IMR-90 (cell line): ENCODE results near the gene ARSJ. TPM values are rescaled to one million over a fixed set of nuclear protein-coding genes. Genes with fewer than 3 reads are reported as not detected.

Experiments used
- ATAC-seq: fragments of 200-7000 bp; cut with Tn5 transposase; 2 replicates; pipeline ENCODE4 v1.9.1; 2020; ENCODE audit warnings: low read depth, mild to moderate bottlenecking, moderate library complexity
- BruUV-seq: library from RNA; stranded (reverse); fragments of 400-500 nt; replicated peaks from 2 replicates; lab custom pipeline; 2021; lab: Mats Ljungman, UMichigan
- CTCF ChIA-PET: fragments of 300-600 bp; formaldehyde crosslinking; extraction: SDS; loops from one replicate; lab custom pipeline; 2021; ENCODE audit warnings: antibody characterized with exemption; lab: Yijun Ruan, JAX
- POLR2A ChIA-PET: fragments of 300-600 bp; sonication (Branson Sonifier 250); formaldehyde crosslinking; loops from one replicate; lab custom pipeline; 2022; ENCODE audit warnings: antibody characterized with exemption; ENCODE audit not compliant: unreplicated experiment; lab: Charles Lee
- DNase-seq: peaks from one replicate; pipeline ENCODE4 v3.0.0; 2013
- H2AFZ ChIP-seq: replicated peaks from 2 replicates; pipeline ENCODE3; 2013; ENCODE audit warnings: low read length, mild to moderate bottlenecking; ENCODE audit not compliant: poor library complexity
- H2AK5ac ChIP-seq: 2 replicates; pipeline ENCODE4 v1.6.1; 2013; ENCODE audit warnings: low read depth, low read length, inconsistent platforms
- H2AK9ac ChIP-seq: replicated peaks from 2 replicates; pipeline ENCODE3; 2013; ENCODE audit warnings: mild to moderate bottlenecking, low read depth, low read length, moderate library complexity; ENCODE audit not compliant: poor library complexity
- H2BK120ac ChIP-seq: 2 replicates; pipeline ENCODE4 v1.6.1; 2013; ENCODE audit warnings: low read depth, low read length, inconsistent platforms
- H2BK15ac ChIP-seq: 3 replicates; pipeline ENCODE4 v1.6.1; 2013; ENCODE audit warnings: low read depth, low read length, inconsistent platforms
- H2BK20ac ChIP-seq: 2 replicates; pipeline ENCODE4 v1.6.1; 2013; ENCODE audit warnings: low read depth, mild to moderate bottlenecking, inconsistent platforms, low read length, moderate library complexity
- H2BK5ac ChIP-seq: 2 replicates; pipeline ENCODE4 v1.6.1; 2013; ENCODE audit warnings: mild to moderate bottlenecking, low read depth, low read length, inconsistent platforms; ENCODE audit not compliant: poor library complexity, severe bottlenecking
- H3K14ac ChIP-seq: replicated peaks from 2 replicates; pipeline ENCODE4 v1.6.1; 2013; ENCODE audit warnings: low read depth, low read length, inconsistent platforms
- H3K18ac ChIP-seq: 2 replicates; pipeline ENCODE4 v1.6.1; 2013; ENCODE audit warnings: low read depth, low read length, control low read depth
- H3K23ac ChIP-seq: 2 replicates; pipeline ENCODE4 v1.6.1; 2013; ENCODE audit warnings: low read depth, low read length, inconsistent platforms
- H3K27ac ChIP-seq: 2 replicates; pipeline ENCODE4 v1.5.1; 2013; ENCODE audit warnings: mild to moderate bottlenecking, control low read depth, low read length; ENCODE audit not compliant: insufficient read depth
- H3K27me3 ChIP-seq: 2 replicates; pipeline ENCODE4 v1.6.1; 2013; ENCODE audit warnings: low read length; ENCODE audit not compliant: control insufficient read depth, insufficient read depth
- H3K36me3 ChIP-seq: 2 replicates; pipeline ENCODE4 v1.6.1; 2013; ENCODE audit warnings: low read length, mixed read lengths; ENCODE audit not compliant: control insufficient read depth, insufficient read depth
- H3K4ac ChIP-seq: 2 replicates; pipeline ENCODE4 v1.6.1; 2013; ENCODE audit warnings: low read depth, low read length, inconsistent platforms
- H3K4me1 ChIP-seq: 2 replicates; pipeline ENCODE4 v1.6.1; 2013; ENCODE audit warnings: low read length, mixed read lengths; ENCODE audit not compliant: control insufficient read depth, insufficient read depth
- H3K4me2 ChIP-seq: 2 replicates; pipeline ENCODE4 v1.6.1; 2013; ENCODE audit warnings: low read depth, mild to moderate bottlenecking, control low read depth, low read length, moderate library complexity
- H3K4me3 ChIP-seq: 2 replicates; pipeline ENCODE4 v1.5.1; 2013; ENCODE audit warnings: low read depth, mild to moderate bottlenecking, control low read depth, low read length, moderate library complexity; ENCODE audit not compliant: insufficient read depth
- H3K56ac ChIP-seq: 2 replicates; pipeline ENCODE4 v1.6.1; 2013; ENCODE audit warnings: low read length, inconsistent platforms; ENCODE audit not compliant: insufficient read depth; ENCODE audit errors: extremely low read depth
- H3K79me1 ChIP-seq, 2 experiments: 2 replicates each; pipeline ENCODE4 v1.6.1; 2013; ENCODE audit warnings: low read length in 2 of 2, inconsistent platforms in 1 of 2, low read depth in 1 of 2
- H3K9ac ChIP-seq: 2 replicates; pipeline ENCODE4 v1.6.1; 2013; ENCODE audit warnings: low read depth, low read length, control low read depth
- H3K9me1 ChIP-seq: 2 replicates; pipeline ENCODE4 v1.6.1; 2013; ENCODE audit warnings: low read length, inconsistent platforms; ENCODE audit not compliant: insufficient read depth
- H3K9me3 ChIP-seq: 2 replicates; pipeline ENCODE4 v1.6.1; 2013; ENCODE audit warnings: low read length; ENCODE audit not compliant: control insufficient read depth, insufficient read depth
- H4K20me1 ChIP-seq: 2 replicates; pipeline ENCODE4 v1.6.1; 2013; ENCODE audit warnings: low read length, inconsistent platforms; ENCODE audit not compliant: insufficient read depth
- H4K5ac ChIP-seq: 2 replicates; pipeline ENCODE4 v1.6.1; 2013; ENCODE audit warnings: mild to moderate bottlenecking, low read depth, low read length, control low read depth
- H4K8ac ChIP-seq, 2 experiments: 2 replicates each; pipeline ENCODE4 v1.6.1; 2013; ENCODE audit warnings: low read depth in 2 of 2, low read length in 2 of 2, control low read depth in 1 of 2, inconsistent platforms in 1 of 2
- H4K91ac ChIP-seq: 2 replicates; pipeline ENCODE4 v1.6.1; 2013; ENCODE audit warnings: low read depth, low read length, inconsistent platforms; ENCODE audit not compliant: insufficient read depth
- CEBPB ChIP-seq: IDR thresholded peaks from 2 replicates; pipeline ENCODE4 v1.6.1; 2012; ENCODE audit warnings: low read depth, low read length, improper control_type of control experiment
- MAZ ChIP-seq: IDR thresholded peaks from 2 replicates; pipeline ENCODE4 v1.6.1; 2012; ENCODE audit warnings: low read depth, mild to moderate bottlenecking, low read length, improper control_type of control experiment, moderate library complexity, borderline replicate concordance
- POLR2A ChIP-seq: IDR thresholded peaks from 2 replicates; pipeline ENCODE4 v1.6.1; 2012; ENCODE audit warnings: mild to moderate bottlenecking, low read depth, low read length
- RAD21 ChIP-seq: IDR thresholded peaks from 2 replicates; pipeline ENCODE4 v1.6.1; 2012; ENCODE audit warnings: low read length, improper control_type of control experiment
- WGBS, 2 experiments: methylation state at CpG; one replicate each; pipeline versions ENCODE4 v1.1.5 to v1.1.7; 2013; ENCODE audit warnings: missing lambda C conversion rate in 2 of 2; ENCODE audit not compliant: insufficient read length in 1 of 2; ENCODE audit errors: extremely low coverage in 2 of 2; 5-methylcytosine and 5-hydroxymethylcytosine counted together
- dilution Hi-C: fragments of 300-500 bp; cut with HindIII; formaldehyde crosslinking; loops from one replicate; pipeline ENCODE4 v1.14.3; 2018; ENCODE audit warnings: low sequenced_read_pairs; ENCODE audit not compliant: unreplicated experiment
- in situ Hi-C: fragments of 300-500 bp; cut with MboI; formaldehyde crosslinking; loops from 3 replicates; pipeline ENCODE4 v1.14.3; 2019; ENCODE audit warnings: low sequenced_read_pairs, inconsistent platforms, mixed read lengths
- intact Hi-C: fragments of 100-400 bp; cut with micrococcal nuclease; formaldehyde crosslinking; loops from 2 replicates; pipeline ENCODE4 v1.10.0; 2022
- polyA plus RNA-seq, 3 experiments: library from polyadenylated mRNA; depleted of rRNA; stranded (reverse); fragments of >200 nt; gene quantifications; 2 replicates each; pipeline ENCODE4 v1.2.3, GENCODE V29; 2012; ENCODE audit warnings: low replicate concordance in 1 of 3
- total RNA-seq: library from RNA; depleted of rRNA; stranded (reverse); fragments of >200 nt; gene quantifications from 2 replicates; pipeline ENCODE4 v1.2.3, GENCODE V29; 2012

The ARSJ gene
- total and polyA plus RNA-seq, 2 of the 4 experiments (the other 2 are of a cell fraction) = 47.7 to 143 TPM

DNA sequence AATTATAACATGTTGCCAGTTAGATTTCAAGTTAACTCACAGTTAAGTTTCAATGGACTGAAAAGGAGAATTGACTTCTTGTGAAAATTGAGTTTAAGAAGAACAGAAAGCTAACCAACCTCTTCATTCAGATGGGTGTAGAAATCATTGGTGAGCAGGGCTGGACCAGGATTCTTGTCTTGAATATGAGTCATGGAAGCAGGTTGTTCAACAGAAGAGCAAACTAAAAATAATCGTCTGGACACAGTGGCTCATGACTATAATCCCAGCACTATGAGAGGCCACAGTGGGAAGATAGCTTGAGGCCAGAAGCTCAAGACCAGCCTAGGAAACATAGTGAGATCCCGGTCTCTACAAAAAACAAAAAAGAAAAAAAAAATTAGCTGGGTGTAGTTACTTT is 98.2 kb downstream of the ARSJ start:
- Histone ChIP-seq H3K9ac (no peak overlapping the region), H4K5ac (no peak overlapping the region), H2BK15ac (no peak overlapping the region), H4K8ac (no peak overlapping the region), H3K4ac (no peak overlapping the region), H4K20me1 (no peaks in the 10 kb centered on the region), H3K27ac (no peak overlapping the region), H2BK20ac (no peak overlapping the region), H3K4me3 (no peak overlapping the region), H3K18ac (no peak overlapping the region), H2AK9ac (no peak overlapping the region), H3K14ac (no peak overlapping the region), H3K36me3 (no peaks in the 10 kb centered on the region), H2AFZ (no peak overlapping the region), H4K91ac (no peak overlapping the region), H3K4me1 (peaks cover 4% of the 10 kb centered on the region), H3K4me2 (no peak overlapping the region), H3K9me3 (no peaks in the 10 kb centered on the region), H2AK5ac (no peak overlapping the region), H2BK120ac (no peak overlapping the region), H3K56ac (no peak overlapping the region), H3K27me3 (no peaks in the 10 kb centered on the region), H3K9me1 (peaks cover 4% of the 10 kb centered on the region; the same call in 1 of the 2 replicates), H3K23ac (no peak overlapping the region), H3K79me1 (no peaks in the 10 kb centered on the region), H2BK5ac (no peak overlapping the region)
- CTCF ChIA-PET = interaction anchor here (0.8 kb wide), 1 partner anchor 44 kb away, joined by 3 read pairs; no protein-coding TSS in a partner anchor
- no TSS peak for BruUV-seq
- whole genome bisulfite sequencing, 2 experiments = no CpG with 5 or more reads among the region's 2 CpGs
- TF ChIP-seq CEBPB (no peak), POLR2A (no peak), RAD21 (no peak), MAZ (no peak)
- dilution Hi-C loops (no loop called here), in situ Hi-C loops (no loop called here), intact Hi-C loops (loop anchor here (5.0 kb wide), 1 partner anchor 94 kb away; no protein-coding TSS in a partner anchor)
- POLR2A ChIA-PET = no interaction called here
- peak; percentile 62 for DNase-seq
- peak; percentile 52; the same call in 1 of the 2 replicates for ATAC-seq
